ENCODE results near the gene CELA2B.
"Not testable (repeated sequence)": the region's sequence is repeated elsewhere in the genome, so short reads cannot be mapped to it uniquely, and the experiment has no call there.

Gene CELA2B

DNA sequence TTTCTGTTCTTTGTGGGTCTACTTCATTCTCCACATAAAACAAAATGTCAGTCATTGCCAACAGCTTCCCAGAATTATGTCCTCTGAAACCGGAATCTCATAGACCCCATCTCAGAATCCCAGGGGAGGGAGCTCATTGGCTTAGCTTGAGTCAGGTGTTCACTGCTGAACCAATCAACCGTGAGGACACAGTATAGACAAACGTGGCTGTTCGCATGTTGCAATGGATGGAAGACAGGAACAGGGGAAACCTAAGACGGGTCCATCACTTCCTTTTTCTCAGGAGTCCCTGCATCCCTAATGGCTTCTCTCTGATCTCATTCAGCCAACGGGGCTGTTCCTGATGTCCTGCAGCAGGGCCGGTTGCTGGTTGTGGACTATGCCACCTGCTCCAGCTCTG, 10.2 kb upstream of the CELA2B start:
- H3K4me3 ChIP-seq (ENCODE audit: low read depth, low read length): no peak overlapping the region

DNA sequence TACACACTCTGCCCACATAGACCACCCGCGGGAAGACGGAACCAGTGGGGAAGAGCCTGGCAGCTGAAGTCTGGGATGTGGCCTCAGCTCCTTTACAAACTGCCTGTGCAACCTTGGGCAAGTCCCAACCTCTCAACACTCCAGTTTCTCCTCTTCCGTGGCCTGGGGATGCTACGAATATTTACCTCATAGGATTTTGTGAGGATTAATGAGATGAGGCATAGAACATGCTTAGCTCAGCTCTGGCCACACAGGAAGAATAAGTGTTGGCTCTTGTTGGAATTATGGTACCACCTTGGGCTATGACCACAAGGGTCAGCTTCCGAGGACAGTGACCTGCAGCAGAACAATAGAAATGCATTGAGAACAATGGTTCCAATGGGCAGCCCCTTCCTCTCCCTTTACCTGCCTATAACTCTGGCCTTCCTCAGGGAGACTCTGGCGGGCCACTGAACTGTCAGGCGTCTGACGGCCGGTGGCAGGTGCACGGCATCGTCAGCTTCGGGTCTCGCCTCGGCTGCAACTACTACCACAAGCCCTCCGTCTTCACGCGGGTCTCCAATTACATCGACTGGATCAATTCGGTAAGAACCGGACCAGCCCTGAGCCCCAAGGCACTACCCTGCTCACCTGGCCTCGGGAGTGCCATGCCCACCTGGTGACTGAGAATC, 8.8 kb upstream of the CELA2B start:
- not testable (repeated sequence) for H3K4me3 ChIP-seq (ENCODE audit: low read depth, low read length)

DNA sequence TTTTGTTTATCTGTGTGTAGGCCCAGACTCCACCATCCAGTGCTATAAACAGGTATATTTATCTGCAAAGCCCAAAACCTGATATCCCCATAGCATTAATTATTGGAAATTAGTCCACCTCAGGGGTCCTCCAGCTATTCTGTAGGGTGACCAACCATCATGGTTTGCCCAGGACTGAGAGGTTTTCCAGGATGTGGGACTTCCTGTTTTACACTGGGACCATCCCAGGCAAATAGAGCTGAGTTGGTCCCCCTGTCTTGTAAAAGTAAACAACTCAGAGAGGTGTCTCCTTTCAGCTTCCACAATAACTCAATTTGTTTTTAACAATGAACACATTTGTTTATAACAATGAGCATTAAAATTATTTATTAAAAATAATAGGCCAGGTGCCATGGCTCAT, 7.8 kb upstream of the CELA2B start:
- no peak overlapping the region for H3K4me3 ChIP-seq (ENCODE audit: low read depth, low read length)

DNA sequence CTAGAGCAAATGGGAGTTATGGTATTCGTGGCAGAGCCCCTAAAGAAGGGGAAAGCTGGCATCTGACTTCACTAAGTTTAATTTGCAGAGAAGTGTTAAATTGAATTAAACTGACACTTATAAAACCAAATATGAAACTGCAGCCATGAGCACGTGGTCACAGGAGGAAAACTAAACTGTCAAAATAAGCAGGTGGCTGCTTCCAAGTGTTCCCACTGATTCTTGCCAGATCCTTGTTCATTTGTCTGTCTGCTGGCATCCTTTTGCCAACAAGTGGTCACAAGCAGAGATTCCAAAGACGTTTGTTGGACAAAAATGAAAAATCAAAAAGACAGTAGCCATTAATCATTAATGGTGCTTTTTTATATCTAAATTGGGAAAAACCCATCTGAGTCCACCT, 6.5 kb upstream of the CELA2B start:
- H3K4me3 ChIP-seq (ENCODE audit: low read depth, low read length): no peak overlapping the region

DNA sequence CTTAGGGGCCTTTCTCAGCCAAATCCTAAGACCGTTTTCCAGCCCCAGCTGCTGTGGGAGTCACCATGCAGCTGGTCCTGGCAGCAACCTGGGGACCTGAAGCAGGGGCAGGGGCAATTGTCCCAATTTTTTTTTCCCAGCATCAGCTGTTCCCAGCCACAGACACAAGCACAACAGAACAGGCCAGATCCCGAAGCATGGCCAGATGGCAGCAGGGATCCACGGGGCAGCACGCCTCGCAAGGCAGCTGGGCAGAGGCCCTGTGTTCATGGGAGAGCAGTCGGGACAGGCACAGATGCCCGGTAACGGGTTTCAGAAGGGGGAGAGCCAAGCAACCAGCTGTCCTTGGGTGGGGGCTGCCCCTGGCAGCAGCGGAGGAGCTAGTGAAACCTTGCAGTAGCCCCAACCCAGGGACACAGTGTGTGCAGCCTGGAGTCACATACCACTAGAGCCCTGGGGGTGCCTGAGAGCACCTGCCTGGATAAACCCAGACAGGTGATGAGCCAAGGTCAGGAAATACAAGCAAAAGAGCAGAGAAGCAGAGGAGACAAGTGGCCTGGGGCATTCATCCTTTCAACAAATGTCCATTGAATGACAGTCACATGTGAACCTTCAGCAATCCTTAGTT, 6.0 kb upstream of the CELA2B start:
- not testable (repeated sequence) for H3K4me3 ChIP-seq (ENCODE audit: low read depth, low read length)

DNA sequence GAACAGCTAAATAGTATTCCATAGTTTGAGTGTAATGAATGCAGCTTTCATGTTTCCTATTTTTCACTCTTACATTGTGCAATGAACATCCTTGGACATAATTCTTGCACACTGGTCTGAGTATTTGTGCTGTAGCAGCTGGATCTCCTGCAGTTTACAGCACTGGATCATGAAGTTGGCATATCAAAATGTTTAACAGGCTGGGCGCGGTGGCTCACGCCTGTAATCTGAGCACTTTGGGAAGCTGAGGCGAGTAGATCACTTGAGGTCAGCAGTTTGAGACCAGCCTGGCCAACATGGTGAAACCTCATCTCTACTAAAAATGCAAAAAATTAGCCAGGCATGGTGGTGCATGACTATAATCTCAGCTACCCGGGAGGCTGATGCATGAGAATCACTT, 4.8 kb upstream of the CELA2B start:
- not testable (repeated sequence) for H3K4me3 ChIP-seq (ENCODE audit: low read depth, low read length)

DNA sequence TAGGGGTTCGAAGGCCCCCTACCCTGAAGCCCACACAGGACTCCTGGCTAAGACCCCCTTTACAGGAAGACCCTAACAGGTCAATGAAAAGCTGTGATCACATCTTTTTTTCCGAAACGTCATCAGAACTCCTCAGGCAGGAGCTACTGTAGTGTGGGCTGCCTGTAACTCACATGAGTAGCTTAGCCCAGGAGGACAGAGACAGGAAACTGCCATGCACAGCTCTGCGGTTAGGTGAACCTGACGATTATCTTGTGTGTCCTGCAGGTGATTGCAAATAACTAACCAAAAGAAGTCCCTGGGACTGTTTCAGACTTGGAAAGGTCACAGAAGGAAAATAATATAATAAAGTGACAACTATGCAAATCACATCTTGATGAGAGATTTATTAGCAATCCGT, 4.2 kb upstream of the CELA2B start:
- not testable (repeated sequence) for H3K4me3 ChIP-seq (ENCODE audit: low read depth, low read length)

DNA sequence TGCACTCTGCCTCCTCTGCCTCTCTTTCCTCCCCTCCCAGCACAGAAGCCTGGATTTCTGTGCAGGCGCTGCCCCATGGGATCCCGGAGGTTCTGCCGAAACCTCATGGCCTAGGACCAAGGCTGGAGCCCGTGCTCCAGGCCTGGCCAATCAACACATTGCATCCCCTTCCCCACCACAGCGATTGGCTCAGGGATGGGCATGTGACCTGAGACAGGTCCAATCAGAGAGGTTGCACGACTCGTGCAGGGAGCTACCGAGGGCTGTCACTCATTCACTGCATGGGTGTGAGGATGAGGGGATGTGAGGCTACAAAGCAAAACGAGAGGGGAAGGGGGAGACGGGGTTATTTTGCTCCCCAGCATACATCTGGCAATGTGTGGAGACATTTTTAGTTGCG, 3.3 kb upstream of the CELA2B start:
- H3K4me3 ChIP-seq (ENCODE audit: low read depth, low read length): no peak overlapping the region

DNA sequence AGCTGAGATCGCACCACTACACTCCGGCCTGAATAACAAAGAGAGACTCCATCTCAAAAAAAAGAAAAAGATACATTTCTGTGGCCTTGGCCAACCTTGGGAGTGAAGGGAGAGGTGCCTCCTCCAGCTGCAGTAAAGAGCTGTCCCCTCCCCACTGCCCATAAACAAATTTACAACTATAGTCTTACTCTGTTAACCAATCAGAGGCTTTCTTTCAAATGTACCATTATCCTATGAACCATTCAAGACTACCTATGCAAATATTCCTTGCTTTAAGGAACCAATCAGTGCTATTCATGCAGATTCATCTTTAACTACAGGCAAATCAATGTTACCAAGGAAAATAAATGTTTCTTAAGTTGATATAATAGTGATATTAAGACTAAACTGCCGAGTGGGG, 1.0 kb downstream of the CELA2B start:
- H3K4me3 ChIP-seq (ENCODE audit: low read depth, low read length): no peak overlapping the region

DNA sequence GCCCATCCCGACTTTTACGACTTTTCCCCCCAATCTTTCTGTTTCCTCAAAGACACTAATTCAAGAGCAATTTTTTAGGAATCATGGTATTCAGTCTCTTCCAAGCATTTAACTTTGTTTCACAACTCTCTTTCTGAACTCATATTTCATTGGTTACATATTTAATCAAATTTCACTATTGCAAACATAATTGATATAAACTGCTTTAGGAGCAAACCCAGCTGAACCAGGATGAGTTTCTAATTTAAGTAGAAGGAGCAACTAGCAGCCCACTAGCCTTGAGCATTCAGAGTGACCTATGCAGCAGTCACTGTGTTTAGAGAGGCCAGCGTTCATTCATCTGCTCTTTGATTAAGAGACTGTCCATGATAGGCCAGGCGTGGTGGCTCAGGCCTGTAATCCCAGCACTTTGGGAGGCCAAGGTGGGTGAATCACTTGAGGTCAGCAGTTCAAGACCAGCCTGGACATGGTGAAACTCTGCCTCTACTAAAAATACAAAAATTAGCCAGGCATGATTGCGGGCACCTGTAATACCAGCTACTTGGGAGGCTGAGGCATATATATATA, 1.8 kb downstream of the CELA2B start:
- no peak overlapping the region for H3K4me3 ChIP-seq (ENCODE audit: low read depth, low read length)

DNA sequence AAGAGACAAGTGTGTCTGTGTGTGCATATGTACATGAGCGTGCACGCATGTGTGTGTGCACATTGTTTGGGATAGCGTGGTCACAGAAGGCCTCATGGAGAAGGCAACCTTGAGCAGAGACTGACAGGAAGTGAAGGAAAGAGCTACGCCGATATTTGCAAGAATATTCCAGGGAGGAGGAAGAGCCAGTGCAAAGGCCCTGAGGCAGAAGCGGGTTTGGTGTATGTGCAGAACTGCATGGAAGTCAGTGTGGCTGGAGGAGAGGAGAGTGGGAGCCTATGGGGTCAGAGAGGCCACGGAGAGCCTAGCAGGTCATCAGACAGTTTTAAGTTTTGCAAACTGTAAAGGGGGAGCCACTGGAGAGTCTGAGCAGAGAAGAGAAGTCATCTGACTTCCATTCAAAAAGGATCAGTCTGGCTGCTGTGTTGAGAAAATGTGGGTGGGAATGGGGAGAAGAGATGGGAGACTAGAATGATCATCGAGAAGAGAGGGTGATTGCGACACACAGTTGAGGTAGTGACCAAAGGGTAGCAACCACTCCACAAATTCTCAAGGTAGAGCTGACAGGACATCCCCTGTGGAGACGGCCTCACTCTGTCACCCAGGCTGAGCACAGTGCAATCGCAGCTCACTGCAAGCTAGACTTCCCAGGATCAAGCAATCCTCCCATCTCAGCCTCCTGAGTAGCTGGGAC, 3.9 kb downstream of the CELA2B start:
- no peak overlapping the region for H3K4me3 ChIP-seq (ENCODE audit: low read depth, low read length)

DNA sequence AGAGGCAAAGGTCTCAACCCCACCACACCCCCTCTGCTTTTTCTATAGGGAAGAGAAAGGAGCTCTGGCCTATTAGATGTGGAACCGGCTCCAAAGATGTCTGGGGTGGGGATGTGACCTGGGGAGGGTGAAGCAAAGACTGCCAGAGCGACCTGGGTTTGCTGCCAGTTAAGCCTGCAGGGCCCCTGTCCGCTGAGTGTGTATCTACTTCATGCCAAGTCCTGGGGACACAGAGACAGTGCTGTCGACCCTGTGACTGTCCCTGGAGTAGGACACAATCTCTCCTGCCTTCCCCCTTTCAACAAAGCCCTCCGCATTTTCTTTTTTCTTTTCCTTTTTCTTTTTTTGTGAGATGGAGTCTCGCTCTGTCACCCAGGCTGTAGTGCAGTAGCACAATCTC, 6.6 kb downstream of the CELA2B start:
- H3K4me3 ChIP-seq (ENCODE audit: low read depth, low read length): not testable (repeated sequence)

DNA sequence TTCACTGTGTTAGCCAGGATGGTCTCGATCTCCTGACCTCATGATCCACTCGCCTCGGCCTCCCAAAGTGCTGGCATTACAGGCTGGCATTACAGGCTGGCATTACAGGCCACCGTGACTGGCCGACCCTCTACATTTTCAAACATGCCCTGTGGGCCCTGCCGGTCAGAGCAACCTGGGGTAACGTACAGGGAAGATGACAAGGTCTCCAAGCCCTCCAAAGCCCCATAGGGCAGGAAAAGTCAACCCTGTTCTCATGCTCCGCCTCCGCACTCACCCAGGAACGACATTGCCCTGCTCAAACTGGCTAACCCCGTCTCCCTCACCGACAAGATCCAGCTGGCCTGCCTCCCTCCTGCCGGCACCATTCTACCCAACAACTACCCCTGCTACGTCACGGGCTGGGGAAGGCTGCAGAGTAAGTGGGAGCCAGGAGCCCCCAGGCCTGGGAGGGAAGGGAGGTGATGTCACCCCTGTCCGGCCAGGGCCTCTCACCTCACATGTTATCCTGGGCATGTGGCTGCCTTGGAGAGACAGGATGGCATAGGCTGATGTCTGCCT, 7.2 kb downstream of the CELA2B start:
- H3K4me3 ChIP-seq (ENCODE audit: low read depth, low read length): not testable (repeated sequence)

DNA sequence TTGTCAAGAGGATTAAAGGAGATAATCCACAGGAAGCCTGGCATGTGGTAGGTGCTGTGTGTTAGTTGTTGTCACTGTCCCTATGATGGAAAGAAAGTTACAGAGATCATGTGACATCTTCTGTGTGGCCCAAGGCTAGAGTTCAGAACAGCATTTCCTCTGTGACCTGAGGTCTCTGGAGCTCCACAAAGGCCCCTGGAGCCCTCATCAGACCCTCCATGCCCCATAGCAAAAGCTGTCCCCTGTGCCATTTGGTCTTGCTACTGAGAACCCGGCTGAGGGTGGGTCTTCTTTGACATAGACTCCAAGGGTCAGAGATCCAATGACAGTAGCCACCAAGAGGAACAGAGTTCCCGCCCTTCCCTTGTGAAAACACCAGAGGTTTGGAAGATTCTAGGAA, 8.1 kb downstream of the CELA2B start:
- H3K4me3 ChIP-seq (ENCODE audit: low read depth, low read length): no peak overlapping the region

DNA sequence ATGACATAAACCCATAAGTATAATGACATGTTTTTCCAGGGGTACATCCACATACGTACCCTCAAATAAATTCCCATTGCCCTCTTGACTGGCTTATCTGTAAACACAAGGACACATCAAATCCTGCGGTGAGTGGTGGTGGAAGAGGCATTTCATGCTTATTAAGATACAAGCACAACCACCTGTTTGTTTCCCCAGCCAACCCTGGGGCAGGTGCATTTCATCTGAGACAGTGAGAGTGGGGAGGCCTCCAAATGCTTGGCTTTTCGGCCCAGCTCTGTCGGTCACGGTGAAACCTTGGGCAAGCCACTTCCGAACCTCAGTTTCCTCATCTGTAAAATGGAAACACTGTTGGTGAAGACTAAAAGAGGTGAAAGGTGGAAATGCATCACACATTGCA, 8.5 kb downstream of the CELA2B start:
- H3K4me3 ChIP-seq (ENCODE audit: low read depth, low read length): not testable (repeated sequence)

DNA sequence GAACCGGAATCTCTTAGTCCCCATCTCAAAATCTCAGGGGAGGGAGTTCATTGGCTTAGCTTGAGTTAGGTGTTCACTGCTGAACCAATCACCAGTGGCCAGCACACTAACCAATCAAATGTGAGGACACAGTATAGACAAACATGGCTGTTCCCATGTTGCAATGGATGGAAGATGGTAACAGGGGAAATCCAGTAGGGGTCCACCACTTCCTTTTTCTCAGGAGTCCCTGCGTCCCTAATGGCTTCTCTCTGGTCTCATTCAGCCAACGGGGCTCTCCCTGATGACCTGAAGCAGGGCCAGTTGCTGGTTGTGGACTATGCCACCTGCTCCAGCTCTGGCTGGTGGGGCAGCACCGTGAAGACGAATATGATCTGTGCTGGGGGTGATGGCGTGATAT, 9.7 kb downstream of the CELA2B start:
- no peak overlapping the region for H3K4me3 ChIP-seq (ENCODE audit: low read depth, low read length)

DNA sequence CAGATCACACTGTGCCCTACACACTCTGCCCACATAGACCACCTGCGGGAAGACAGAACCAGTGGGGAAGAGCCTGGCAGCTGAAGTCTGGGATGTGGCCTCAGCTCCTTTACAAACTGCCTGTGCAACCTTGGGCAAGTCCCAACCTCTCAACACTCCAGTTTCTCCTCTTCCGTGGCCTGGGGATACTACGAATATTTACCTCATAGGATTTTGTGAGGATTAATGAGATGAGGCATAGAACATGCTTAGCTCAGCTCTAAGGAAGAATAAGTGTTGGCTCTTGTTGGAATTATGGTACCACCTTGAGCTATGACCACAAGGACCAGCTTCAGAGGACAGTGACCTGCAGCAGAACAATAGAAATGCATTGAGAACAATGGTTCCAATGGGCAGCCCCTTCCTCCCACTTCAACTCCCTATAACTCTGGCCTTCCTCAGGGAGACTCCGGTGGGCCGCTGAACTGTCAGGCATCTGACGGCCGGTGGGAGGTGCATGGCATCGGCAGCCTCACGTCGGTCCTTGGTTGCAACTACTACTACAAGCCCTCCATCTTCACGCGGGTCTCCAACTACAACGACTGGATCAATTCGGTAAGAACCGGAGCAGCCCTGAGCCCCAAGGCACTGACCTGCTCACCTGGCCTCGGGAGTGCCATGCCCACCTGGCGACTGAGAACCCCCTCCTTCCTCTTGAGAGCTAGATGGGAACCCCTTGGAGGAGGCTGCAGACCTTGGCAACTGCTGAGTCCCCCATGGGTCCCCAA, 11.1 kb downstream of the CELA2B start:
- H3K4me3 ChIP-seq (ENCODE audit: low read depth, low read length): not testable (repeated sequence)

DNA sequence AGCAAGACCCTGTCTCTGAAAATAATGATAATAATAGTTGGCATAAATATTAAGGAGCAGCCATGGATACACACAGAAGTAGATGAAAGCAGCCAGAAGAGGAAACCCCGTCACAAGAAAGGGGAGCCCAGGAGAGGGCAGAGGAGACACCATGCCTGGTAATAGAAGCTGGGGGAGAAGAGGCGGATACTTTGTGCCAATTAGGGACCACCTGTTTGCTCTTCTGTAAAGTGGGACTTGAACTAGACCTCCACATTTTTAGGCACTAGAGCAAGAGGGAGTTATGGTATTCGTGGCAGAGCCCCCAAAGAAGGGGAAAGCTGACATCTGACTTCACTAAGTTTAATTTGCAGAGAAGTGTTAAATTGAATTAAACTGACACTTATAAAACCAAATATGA, 12.5 kb downstream of the CELA2B start:
- H3K4me3 ChIP-seq (ENCODE audit: low read depth, low read length): no peak overlapping the region

DNA sequence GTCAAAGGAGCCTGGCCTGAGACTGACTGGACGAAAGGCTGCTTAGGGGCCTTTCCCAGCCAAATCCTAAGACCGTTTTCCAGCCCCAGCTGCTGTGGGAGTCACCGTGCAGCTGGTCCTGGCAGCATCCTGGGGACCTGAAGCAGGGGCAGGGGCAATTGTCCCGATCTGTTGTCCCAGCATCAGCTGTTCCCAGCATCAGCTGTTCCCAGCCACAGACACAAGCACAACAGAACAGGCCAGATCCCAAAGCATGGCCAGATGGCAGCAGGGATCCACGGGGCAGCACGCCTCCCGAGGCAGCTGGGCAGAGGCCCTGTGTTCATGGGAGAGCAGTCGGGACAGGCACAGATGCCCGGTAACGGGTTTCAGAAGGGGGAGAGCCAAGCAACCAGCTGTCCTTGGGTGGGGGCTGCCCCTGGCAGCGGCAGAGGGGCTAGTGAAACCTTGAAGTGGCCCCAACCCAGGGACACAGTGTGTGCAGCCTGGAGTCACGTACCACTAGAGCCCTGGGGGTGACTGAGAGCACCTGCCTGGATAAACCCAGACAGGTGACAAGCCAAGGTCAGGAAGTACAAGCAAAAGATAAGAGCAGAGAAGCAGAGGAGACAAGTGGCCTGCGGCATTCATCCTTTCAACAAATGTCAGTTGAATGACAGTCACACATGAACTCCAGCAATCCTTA, 13.3 kb downstream of the CELA2B start:
- H3K4me3 ChIP-seq (ENCODE audit: low read depth, low read length): no peak overlapping the region

DNA sequence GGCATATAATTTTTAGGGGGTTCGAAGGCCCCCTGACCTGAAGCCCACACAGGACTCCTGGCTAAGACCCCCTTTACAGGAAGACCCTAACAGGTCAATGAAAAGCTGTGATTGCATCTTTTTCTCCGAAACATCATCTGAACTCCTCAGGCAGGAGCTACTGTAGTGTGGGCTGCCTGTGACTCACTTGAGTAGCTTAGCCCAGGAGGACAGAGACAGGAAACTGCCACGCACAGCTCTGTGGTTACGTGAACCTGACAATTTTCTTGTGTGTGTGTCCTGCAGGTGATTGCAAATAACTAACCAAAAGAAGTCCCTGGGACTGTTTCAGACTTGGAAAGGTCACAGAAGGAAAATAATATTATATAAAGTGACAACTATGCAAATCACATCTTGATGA, 15.1 kb downstream of the CELA2B start:
- not testable (repeated sequence) for H3K4me3 ChIP-seq (ENCODE audit: low read depth, low read length)

DNA sequence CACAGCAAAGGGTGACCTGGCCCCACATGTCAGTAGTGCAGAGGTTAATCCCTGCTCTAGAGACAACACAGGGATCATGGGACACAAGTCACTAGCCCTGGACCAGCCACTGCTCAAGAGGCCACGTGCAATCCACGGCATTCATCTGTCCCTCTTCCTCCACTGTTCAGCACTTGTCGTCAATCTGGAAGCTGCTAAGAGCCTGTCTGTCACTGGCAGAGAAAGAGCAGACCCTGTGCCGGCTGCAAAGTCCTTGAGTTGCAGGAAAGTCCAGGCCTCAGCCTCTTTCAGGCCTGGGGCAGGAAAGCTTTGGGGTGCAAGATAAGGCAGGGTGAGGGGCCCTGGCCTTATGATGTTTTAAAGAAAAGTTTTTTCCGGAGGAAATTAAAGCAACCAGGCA, 16.7 kb downstream of the CELA2B start:
- H3K4me3 ChIP-seq (ENCODE audit: low read depth, low read length): no peak overlapping the region
